PC-9 (cell line): Measurements from ENCODE around the gene SRSF11.

Experiments
- EZH2 ChIP-seq: fragments of 200-600 bp; sonication (generic); IDR thresholded peaks from 2 replicates; pipeline ENCODE4 v1.8.0; 2017; ENCODE audit warnings: antibody characterized with exemption, low read depth
- TF ChIP-seq, protein P1 (sequence below): fragments of 200-600 bp; sonication (generic); conservative IDR thresholded peaks from 2 replicates; pipeline ENCODE4 v1.6.1; 2017; ENCODE audit warnings: mixed run types, antibody characterized with exemption, mild to moderate bottlenecking, moderate library complexity

DNA sequence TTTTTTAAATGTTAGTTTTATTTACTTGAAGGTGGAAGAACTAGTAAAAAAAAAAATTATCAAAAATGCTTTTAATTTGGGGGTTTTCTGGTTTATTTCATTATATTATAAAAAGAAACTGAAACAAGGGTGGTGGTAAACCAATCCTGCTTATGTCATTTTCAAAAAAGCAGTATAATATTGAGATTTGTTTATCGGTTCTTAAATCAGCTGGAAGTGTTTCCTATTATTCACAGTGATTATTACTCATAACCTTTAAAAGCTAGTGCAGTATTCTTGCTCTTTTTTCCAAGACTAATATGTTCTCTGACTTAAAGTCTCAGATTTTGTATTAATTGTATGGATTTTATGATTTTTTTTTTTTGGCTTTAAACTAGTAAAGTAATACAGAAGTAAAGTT lies 10.4 kb upstream of the SRSF11 start:
- TF ChIP-seq, protein P1, sequence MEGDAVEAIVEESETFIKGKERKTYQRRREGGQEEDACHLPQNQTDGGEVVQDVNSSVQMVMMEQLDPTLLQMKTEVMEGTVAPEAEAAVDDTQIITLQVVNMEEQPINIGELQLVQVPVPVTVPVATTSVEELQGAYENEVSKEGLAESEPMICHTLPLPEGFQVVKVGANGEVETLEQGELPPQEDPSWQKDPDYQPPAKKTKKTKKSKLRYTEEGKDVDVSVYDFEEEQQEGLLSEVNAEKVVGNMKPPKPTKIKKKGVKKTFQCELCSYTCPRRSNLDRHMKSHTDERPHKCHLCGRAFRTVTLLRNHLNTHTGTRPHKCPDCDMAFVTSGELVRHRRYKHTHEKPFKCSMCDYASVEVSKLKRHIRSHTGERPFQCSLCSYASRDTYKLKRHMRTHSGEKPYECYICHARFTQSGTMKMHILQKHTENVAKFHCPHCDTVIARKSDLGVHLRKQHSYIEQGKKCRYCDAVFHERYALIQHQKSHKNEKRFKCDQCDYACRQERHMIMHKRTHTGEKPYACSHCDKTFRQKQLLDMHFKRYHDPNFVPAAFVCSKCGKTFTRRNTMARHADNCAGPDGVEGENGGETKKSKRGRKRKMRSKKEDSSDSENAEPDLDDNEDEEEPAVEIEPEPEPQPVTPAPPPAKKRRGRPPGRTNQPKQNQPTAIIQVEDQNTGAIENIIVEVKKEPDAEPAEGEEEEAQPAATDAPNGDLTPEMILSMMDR = no peak
- no peak for TF ChIP-seq EZH2
